ENCODE data around the gene MSH5. TPM values are rescaled to one million over a fixed set of nuclear protein-coding genes. Genes with fewer than 3 reads are reported as not detected.

Gene MSH5
- total and polyA plus RNA-seq, 9 of the 15 experiments (the other 6 are each of a cell fraction or from before 2014, with no cell fraction given) = 12.5 to 104 (median 46.6) TPM

- TF ChIP-seq, protein P1, sequence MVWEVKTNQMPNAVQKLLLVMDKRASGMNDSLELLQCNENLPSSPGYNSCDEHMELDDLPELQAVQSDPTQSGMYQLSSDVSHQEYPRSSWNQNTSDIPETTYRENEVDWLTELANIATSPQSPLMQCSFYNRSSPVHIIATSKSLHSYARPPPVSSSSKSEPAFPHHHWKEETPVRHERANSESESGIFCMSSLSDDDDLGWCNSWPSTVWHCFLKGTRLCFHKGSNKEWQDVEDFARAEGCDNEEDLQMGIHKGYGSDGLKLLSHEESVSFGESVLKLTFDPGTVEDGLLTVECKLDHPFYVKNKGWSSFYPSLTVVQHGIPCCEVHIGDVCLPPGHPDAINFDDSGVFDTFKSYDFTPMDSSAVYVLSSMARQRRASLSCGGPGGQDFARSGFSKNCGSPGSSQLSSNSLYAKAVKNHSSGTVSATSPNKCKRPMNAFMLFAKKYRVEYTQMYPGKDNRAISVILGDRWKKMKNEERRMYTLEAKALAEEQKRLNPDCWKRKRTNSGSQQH (CRISPR knock-in tag; IDR thresholded peaks at IDR 0.05) = peak; percentile 70; the same call in 1 of the 2 replicates
- peak; percentile 14 for TF ChIP-seq PHF20 (IDR thresholded peaks at IDR 0.05; ENCODE audit: partially characterized antibody)
- no peak for TF ChIP-seq ZNF764 (CRISPR knock-in tag; IDR thresholded peaks at IDR 0.05; ENCODE audit: low read depth)
- peak; percentile 25; the same call in 1 of the 2 replicates for TF ChIP-seq ZNF239 (CRISPR knock-in tag; IDR thresholded peaks at IDR 0.05)
- TF ChIP-seq, protein P2, sequence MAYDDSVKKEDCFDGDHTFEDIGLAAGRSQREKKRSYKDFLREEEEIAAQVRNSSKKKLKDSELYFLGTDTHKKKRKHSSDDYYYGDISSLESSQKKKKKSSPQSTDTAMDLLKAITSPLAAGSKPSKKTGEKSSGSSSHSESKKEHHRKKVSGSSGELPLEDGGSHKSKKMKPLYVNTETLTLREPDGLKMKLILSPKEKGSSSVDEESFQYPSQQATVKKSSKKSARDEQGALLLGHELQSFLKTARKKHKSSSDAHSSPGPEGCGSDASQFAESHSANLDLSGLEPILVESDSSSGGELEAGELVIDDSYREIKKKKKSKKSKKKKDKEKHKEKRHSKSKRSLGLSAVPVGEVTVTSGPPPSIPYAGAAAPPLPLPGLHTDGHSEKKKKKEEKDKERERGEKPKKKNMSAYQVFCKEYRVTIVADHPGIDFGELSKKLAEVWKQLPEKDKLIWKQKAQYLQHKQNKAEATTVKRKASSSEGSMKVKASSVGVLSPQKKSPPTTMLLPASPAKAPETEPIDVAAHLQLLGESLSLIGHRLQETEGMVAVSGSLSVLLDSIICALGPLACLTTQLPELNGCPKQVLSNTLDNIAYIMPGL (CRISPR knock-in tag; IDR thresholded peaks at IDR 0.05) = peak; percentile 78
- TF ChIP-seq BHLHE40 (IDR thresholded peaks at IDR 0.05; ENCODE audit: low read length) = 0 out of 2 replicates have a peak, but pooled peaks have one; percentile 64
- no peak for TF ChIP-seq PRMT5 (CRISPR knock-in tag; IDR thresholded peaks at IDR 0.05)
- TF ChIP-seq ZNF696 (CRISPR knock-in tag; conservative IDR thresholded peaks at IDR 0.05) = no peak
- TF ChIP-seq L3MBTL2 (IDR thresholded peaks at IDR 0.05) = peak; percentile 66
- peak; percentile 78 for TF ChIP-seq ZKSCAN1 (IDR thresholded peaks at IDR 0.05; ENCODE audit: low read depth, low read length)
- TF ChIP-seq DNMT1 (IDR thresholded peaks at IDR 0.05) = peak; percentile 98; the same call in 1 of the 2 replicates
- peak; percentile 59 for TF ChIP-seq E2F8 (IDR thresholded peaks at IDR 0.05; ENCODE audit: low read depth, partially characterized antibody)
- 0 out of 2 replicates have a peak, but pooled peaks have one; percentile 2 for TF ChIP-seq MEF2A (IDR thresholded peaks at IDR 0.05; ENCODE audit: control insufficient read depth, low read depth, low read length)
- TF ChIP-seq MAFK (IDR thresholded peaks at IDR 0.05; ENCODE audit: low read length) = no peak
- TF ChIP-seq HES1 (IDR thresholded peaks at IDR 0.05; ENCODE audit: low read depth) = 0 out of 2 replicates have a peak, but pooled peaks have one; percentile 9
- TF ChIP-seq NFATC3 (IDR thresholded peaks at IDR 0.05) = 0 out of 2 replicates have a peak, but pooled peaks have one; percentile 79
- no peak for TF ChIP-seq TEAD2 (tag; IDR thresholded peaks at IDR 0.05)
- no peak for TF ChIP-seq FUS (optimal IDR thresholded peaks at IDR 0.05; ENCODE audit: low read depth, low read length)
- peak; percentile 19; the same call in 1 of the 2 replicates for TF ChIP-seq E2F3 (CRISPR knock-in tag; IDR thresholded peaks at IDR 0.05)
- peak; percentile 98 for TF ChIP-seq RB1 (IDR thresholded peaks at IDR 0.05; ENCODE audit: low read depth)
- peak; percentile 89 for TF ChIP-seq EHMT2 (IDR thresholded peaks at IDR 0.05)
- 0 out of 2 replicates have a peak, but pooled peaks have one; percentile 40 for TF ChIP-seq MEF2D (tag; conservative IDR thresholded peaks at IDR 0.05; ENCODE audit: low read depth)
Measured at GRCh38 chr6:31769684-31770371, 30.0 kb downstream of the MSH5 start (continued).
